SK-N-SH (cell line): ENCODE data around the gene RABGAP1L. TPM values are rescaled to one million over a fixed set of nuclear protein-coding genes. Genes with fewer than 3 reads are reported as not detected.

ENCODE experiments used
- CTCF ChIA-PET: fragments of 300-600, 350-600 bp; formaldehyde crosslinking; extraction: SDS; loops from one replicate; lab custom pipeline; 2021; lab: Yijun Ruan, JAX
- POLR2A ChIA-PET: fragments of 350-600 bp; sonication (Branson Sonifier 250); formaldehyde crosslinking; extraction: SDS; loops from one replicate; lab custom pipeline; 2020; ENCODE audit warnings: antibody characterized with exemption, inconsistent platforms; lab: Yijun Ruan, JAX
- DNase-seq: peaks from one replicate; pipeline ENCODE4 v3.0.0; 2012
- H2AFZ ChIP-seq: fragments of 200-600 bp; sonication (generic); 2 replicates; pipeline ENCODE4 v1.8.1; 2016; ENCODE audit warnings: antibody characterized with exemption, mild to moderate bottlenecking, low read depth
- H3F3A ChIP-seq: fragments of 200-600 bp; sonication (generic); replicated peaks from 2 replicates; pipeline ENCODE3; 2016; ENCODE audit warnings: antibody characterized with exemption, mild to moderate bottlenecking; ENCODE audit not compliant: insufficient read depth
- H3K27ac ChIP-seq, 2 experiments: fragments of 200-500 bp in 1 of 2; fragments of 200-600 bp in 1 of 2; sonication (Bioruptor generic) in 1 of 2; sonication (generic), shearing (Covaris generic) in 1 of 2; 2 replicates each; pipeline versions ENCODE4 v1.5.1 to v1.6.1; 2014 to 2016; ENCODE audit warnings: low read depth in 2 of 2, inconsistent platforms in 1 of 2, low read length in 1 of 2, mild to moderate bottlenecking in 1 of 2, mixed read lengths in 1 of 2
- H3K27me3 ChIP-seq: fragments of 200-600 bp; sonication (generic), shearing (Covaris generic); 2 replicates; pipeline ENCODE4 v1.6.1; 2016; ENCODE audit warnings: mixed run types; ENCODE audit not compliant: insufficient read depth
- H3K36me3 ChIP-seq, 2 experiments: fragments of 200-500 bp in 1 of 2; fragments of 200-600 bp in 1 of 2; sonication (Bioruptor generic) in 1 of 2; sonication (generic) in 1 of 2; replicated peaks in 1 of 2; 2 replicates each; pipeline versions ENCODE3 to v1.5.1; 2014 to 2016; ENCODE audit warnings: low read length in 1 of 2, mild to moderate bottlenecking in 1 of 2; ENCODE audit not compliant: insufficient read depth in 2 of 2, control insufficient read depth in 1 of 2
- H3K4me1 ChIP-seq, 2 experiments: fragments of 200-500 bp in 1 of 2; fragments of 200-600 bp in 1 of 2; sonication (Bioruptor generic) in 1 of 2; sonication (generic), shearing (Covaris generic) in 1 of 2; 2 replicates each; pipeline versions ENCODE4 v1.5.1 to v1.6.1; 2014 to 2016; ENCODE audit warnings: low read depth in 1 of 2, low read length in 1 of 2, mixed run types in 1 of 2; ENCODE audit not compliant: insufficient read depth in 2 of 2, control insufficient read depth in 1 of 2
- H3K4me2 ChIP-seq: fragments of 200-600 bp; sonication (generic), shearing (Covaris generic); 2 replicates; pipeline ENCODE4 v1.6.1; 2017; ENCODE audit warnings: mixed run types
- H3K4me3 ChIP-seq, 2 experiments: fragments of 200-500 bp in 1 of 2; fragments of 200-600 bp in 1 of 2; sonication (Bioruptor generic) in 1 of 2; sonication (generic), shearing (Covaris generic) in 1 of 2; 2 replicates each; pipeline versions ENCODE4 v1.5.1 to v1.8.1; 2014 to 2016; ENCODE audit warnings: low read depth in 2 of 2, inconsistent platforms in 1 of 2, low read length in 1 of 2, mild to moderate bottlenecking in 1 of 2, mixed read lengths in 1 of 2, moderate library complexity in 1 of 2
- H3K79me2 ChIP-seq: fragments of 200-600 bp; sonication (generic); 2 replicates; pipeline ENCODE4 v1.8.1; 2017; ENCODE audit warnings: mild to moderate bottlenecking; ENCODE audit not compliant: insufficient read depth
- H3K9ac ChIP-seq: fragments of 200-600 bp; sonication (generic); 2 replicates; pipeline ENCODE4 v1.6.1; 2017; ENCODE audit warnings: mixed run types
- H3K9me2 ChIP-seq: fragments of 200-600 bp; sonication (generic); 2 replicates; pipeline ENCODE4 v1.6.1; 2017; ENCODE audit warnings: mixed run types
- H3K9me3 ChIP-seq: fragments of 200-600 bp; sonication (generic); 2 replicates; pipeline ENCODE4 v1.6.1; 2017; ENCODE audit warnings: mixed run types, mild to moderate bottlenecking, moderate library complexity
- H4K20me1 ChIP-seq: fragments of 200-600 bp; sonication (generic); 2 replicates; pipeline ENCODE4 v1.6.1; 2017; ENCODE audit warnings: mild to moderate bottlenecking, mixed run types; ENCODE audit not compliant: insufficient read depth
- CHD2 ChIP-seq: fragments of 150-350 bp; IDR thresholded peaks from 2 replicates; pipeline ENCODE4 v1.6.1; 2018; ENCODE audit warnings: low read length; ENCODE audit not compliant: partially characterized antibody
- ELF1 ChIP-seq: IDR thresholded peaks from 2 replicates; pipeline ENCODE4 v1.4.0; 2012
- EP300 ChIP-seq, 2 experiments: IDR thresholded peaks; 2 replicates each; pipeline versions ENCODE4 v1.4.0 to v1.6.1; 2012; ENCODE audit warnings: borderline replicate concordance in 1 of 2, low read depth in 1 of 2, low read length in 1 of 2
- FOSL2 ChIP-seq: IDR thresholded peaks from 2 replicates; pipeline ENCODE4 v1.4.0; 2012; ENCODE audit warnings: low read depth, mild to moderate bottlenecking, moderate library complexity, borderline replicate concordance
- GABPA ChIP-seq: IDR thresholded peaks from 2 replicates; pipeline ENCODE4 v1.4.0; 2012; ENCODE audit warnings: low read depth, mild to moderate bottlenecking
- GATA2 ChIP-seq: sonication (generic); formaldehyde crosslinking; IDR thresholded peaks from 2 replicates; pipeline ENCODE4 v1.5.0; 2020; ENCODE audit warnings: mild to moderate bottlenecking, missing genetic modification reagents
- JUND ChIP-seq: IDR thresholded peaks from 2 replicates; pipeline ENCODE4 v1.4.0; 2012
- MXI1 ChIP-seq: IDR thresholded peaks from 2 replicates; pipeline ENCODE4 v1.6.1; 2012; ENCODE audit warnings: mild to moderate bottlenecking, low read depth, low read length, improper control_type of control experiment
- NFIC ChIP-seq: IDR thresholded peaks from 2 replicates; pipeline ENCODE4 v1.4.0; 2012; ENCODE audit warnings: borderline replicate concordance
- NRF1 ChIP-seq: IDR thresholded peaks from 2 replicates; pipeline ENCODE4 v1.6.1; 2012; ENCODE audit warnings: low read depth, mild to moderate bottlenecking, low read length
- POLR2AphosphoS5 ChIP-seq: IDR thresholded peaks from 2 replicates; pipeline ENCODE4 v1.6.1; 2012; ENCODE audit warnings: low read depth, low read length
- RAD21 ChIP-seq: IDR thresholded peaks from 2 replicates; pipeline ENCODE4 v1.6.1; 2012; ENCODE audit warnings: mild to moderate bottlenecking, low read length
- RFX5 ChIP-seq: IDR thresholded peaks from 2 replicates; pipeline ENCODE4 v1.6.1; 2012; ENCODE audit warnings: mild to moderate bottlenecking, improper control_type of control experiment, low read length
- RXRA ChIP-seq: IDR thresholded peaks from 2 replicates; pipeline ENCODE4 v1.4.0; 2012; ENCODE audit warnings: low read depth, mild to moderate bottlenecking, borderline replicate concordance
- TCF12 ChIP-seq: IDR thresholded peaks from 2 replicates; pipeline ENCODE4 v1.4.0; 2012
- TEAD4 ChIP-seq: IDR thresholded peaks from 2 replicates; pipeline ENCODE4 v1.4.0; 2012; ENCODE audit warnings: mild to moderate bottlenecking, borderline replicate concordance; ENCODE audit not compliant: insufficient read depth
- YY1 ChIP-seq: IDR thresholded peaks from 2 replicates; pipeline ENCODE4 v1.4.0; 2012; ENCODE audit warnings: low read depth, mild to moderate bottlenecking
- WGBS: methylation state at CpG from one replicate; pipeline ENCODE4 v1.1.6; 2017; ENCODE audit warnings: low lambda C conversion rate; 5-methylcytosine and 5-hydroxymethylcytosine counted together
- polyA plus RNA-seq, 3 experiments: library from polyadenylated mRNA; depleted of rRNA; stranded (reverse); fragments of >200 nt; gene quantifications; 2 replicates each; pipeline ENCODE4 v1.2.3, GENCODE V29; 2012
- TF ChIP-seq, protein P1 (sequence below): IDR thresholded peaks from 2 replicates; pipeline ENCODE4 v1.4.0; 2012; ENCODE audit warnings: low read depth, borderline replicate concordance
- TF ChIP-seq, protein P2 (sequence below): fragments of 150-350 bp; IDR thresholded peaks from 2 replicates; pipeline ENCODE4 v1.6.1; 2016; ENCODE audit warnings: mild to moderate bottlenecking, low read depth, low read length
- TF ChIP-seq, protein P3 (sequence below): IDR thresholded peaks from 2 replicates; pipeline ENCODE4 v1.4.0; 2012; ENCODE audit warnings: low read depth, borderline replicate concordance

RABGAP1L gene
- polyA plus RNA-seq, 1 of the 3 experiments (the other 2 are of a cell fraction): 7.2 TPM

DNA sequence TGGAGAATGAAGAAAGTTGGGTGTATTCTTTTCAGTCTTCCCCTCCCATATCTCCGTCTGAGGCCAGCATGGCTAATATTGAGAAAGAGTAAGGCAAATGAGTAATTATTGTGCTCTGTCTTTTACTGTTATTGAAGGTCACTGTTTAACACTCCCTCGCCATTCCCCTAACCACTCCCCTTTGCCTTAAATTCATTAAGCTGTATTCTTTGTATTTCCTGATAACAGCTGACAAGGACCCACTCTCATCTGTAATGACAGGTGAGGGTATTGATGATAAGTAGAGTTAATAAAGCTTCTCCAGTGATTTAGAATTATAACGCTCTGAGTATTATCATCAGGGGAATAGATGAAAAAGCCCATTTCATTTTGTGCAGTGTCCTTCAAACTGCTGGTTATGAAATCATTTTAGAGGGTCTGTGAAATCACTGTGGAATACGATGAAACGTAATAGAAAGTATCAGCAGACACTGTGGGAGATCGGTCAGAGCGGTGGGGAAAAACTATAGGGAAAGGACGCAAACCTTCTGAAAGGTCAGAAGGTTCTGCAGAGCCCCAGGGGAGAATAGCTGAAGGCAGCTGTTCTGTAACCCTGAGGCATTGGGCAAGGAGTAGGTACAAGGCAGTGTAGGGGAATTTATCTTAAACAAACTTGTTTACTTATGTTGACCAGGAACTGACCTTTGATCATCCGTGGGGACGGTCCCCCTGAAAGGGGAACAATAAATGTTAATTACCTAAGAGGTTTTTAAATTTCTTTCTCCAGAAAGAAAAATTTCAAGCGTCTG lies 794.2 kb downstream of the RABGAP1L start:
- H3K4me2 ChIP-seq: no peak overlapping the region
- H3K27ac ChIP-seq: no peak overlapping the region
- no peaks in the 10 kb centered on the region for H3K9me2 ChIP-seq
- DNase-seq: no peak
- no peaks in the 10 kb centered on the region for H3K79me2 ChIP-seq
- no peaks in the 10 kb centered on the region for H3K36me3 ChIP-seq
- H3K4me1 ChIP-seq: peaks cover 0 to 4% of the 10 kb centered on the region in 2 experiments; a peak in 2 of 4 replicates
- H3K27me3 ChIP-seq: no peaks in the 10 kb centered on the region
- no peak overlapping the region for H3K4me3 ChIP-seq
- H3K9me3 ChIP-seq: no peaks in the 10 kb centered on the region
- ChIA-PET POLR2A (no interaction called here), CTCF (interaction anchor here (1.4 to 1.5 kb wide), 3 partner anchors 13 to 30 kb away, joined by 3 to 4 read pairs (median 3); no protein-coding TSS in a partner anchor)
- TF ChIP-seq EP300 (IDR thresholded peaks at IDR 0.05; ENCODE audit: borderline replicate concordance in 1 of 2, low read depth in 1 of 2, low read length in 1 of 2) (no peak), FOSL2 (no peak), NRF1 (no peak), RFX5 (no peak), MXI1 (no peak), RXRA (no peak), POLR2AphosphoS5 (no peak), CHD2 (no peak), JUND (no peak), GABPA (no peak), YY1 (no peak), ELF1 (no peak), GATA2 (no peak), TCF12 (no peak), RAD21 (no peak), TEAD4 (no peak), NFIC (no peak)
- TF ChIP-seq, protein P1, sequence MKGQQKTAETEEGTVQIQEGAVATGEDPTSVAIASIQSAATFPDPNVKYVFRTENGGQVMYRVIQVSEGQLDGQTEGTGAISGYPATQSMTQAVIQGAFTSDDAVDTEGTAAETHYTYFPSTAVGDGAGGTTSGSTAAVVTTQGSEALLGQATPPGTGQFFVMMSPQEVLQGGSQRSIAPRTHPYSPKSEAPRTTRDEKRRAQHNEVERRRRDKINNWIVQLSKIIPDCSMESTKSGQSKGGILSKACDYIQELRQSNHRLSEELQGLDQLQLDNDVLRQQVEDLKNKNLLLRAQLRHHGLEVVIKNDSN: no peak
- TF ChIP-seq, protein P2, sequence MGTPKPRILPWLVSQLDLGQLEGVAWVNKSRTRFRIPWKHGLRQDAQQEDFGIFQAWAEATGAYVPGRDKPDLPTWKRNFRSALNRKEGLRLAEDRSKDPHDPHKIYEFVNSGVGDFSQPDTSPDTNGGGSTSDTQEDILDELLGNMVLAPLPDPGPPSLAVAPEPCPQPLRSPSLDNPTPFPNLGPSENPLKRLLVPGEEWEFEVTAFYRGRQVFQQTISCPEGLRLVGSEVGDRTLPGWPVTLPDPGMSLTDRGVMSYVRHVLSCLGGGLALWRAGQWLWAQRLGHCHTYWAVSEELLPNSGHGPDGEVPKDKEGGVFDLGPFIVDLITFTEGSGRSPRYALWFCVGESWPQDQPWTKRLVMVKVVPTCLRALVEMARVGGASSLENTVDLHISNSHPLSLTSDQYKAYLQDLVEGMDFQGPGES: no peak
- TF ChIP-seq, protein P3, sequence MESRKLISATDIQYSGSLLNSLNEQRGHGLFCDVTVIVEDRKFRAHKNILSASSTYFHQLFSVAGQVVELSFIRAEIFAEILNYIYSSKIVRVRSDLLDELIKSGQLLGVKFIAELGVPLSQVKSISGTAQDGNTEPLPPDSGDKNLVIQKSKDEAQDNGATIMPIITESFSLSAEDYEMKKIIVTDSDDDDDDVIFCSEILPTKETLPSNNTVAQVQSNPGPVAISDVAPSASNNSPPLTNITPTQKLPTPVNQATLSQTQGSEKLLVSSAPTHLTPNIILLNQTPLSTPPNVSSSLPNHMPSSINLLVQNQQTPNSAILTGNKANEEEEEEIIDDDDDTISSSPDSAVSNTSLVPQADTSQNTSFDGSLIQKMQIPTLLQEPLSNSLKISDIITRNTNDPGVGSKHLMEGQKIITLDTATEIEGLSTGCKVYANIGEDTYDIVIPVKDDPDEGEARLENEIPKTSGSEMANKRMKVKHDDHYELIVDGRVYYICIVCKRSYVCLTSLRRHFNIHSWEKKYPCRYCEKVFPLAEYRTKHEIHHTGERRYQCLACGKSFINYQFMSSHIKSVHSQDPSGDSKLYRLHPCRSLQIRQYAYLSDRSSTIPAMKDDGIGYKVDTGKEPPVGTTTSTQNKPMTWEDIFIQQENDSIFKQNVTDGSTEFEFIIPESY: no peak
- no peaks in the 10 kb centered on the region for H4K20me1 ChIP-seq
- H3F3A ChIP-seq: no peaks in the 10 kb centered on the region
- no peak overlapping the region for H2AFZ ChIP-seq
- H3K9ac ChIP-seq: no peak overlapping the region
- WGBS: 71% methylated on average over 11 of the region's 11 CpGs
